ENCODE results near the gene SS18L1.

DNA sequence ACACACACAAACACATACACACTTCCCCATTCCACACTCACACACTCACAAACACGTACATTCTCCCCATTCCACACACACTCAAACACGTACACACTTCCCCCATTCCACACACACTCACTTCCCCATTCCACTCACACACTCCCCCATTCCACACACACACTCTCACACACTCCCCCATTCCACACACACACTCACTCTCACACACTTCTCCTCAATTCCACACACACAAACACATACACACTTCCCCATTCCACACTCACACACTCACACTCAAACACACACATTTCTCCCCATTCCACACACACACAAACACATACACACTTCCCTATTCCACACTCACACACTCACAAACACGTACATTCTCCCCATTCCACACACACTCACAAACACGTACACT, 86.1 kb downstream of the SS18L1 start:
- no peak for TF ChIP-seq EZH2 (IDR thresholded peaks at IDR 0.05; ENCODE audit: insufficient read depth, low read length)
- TF ChIP-seq, protein P1, sequence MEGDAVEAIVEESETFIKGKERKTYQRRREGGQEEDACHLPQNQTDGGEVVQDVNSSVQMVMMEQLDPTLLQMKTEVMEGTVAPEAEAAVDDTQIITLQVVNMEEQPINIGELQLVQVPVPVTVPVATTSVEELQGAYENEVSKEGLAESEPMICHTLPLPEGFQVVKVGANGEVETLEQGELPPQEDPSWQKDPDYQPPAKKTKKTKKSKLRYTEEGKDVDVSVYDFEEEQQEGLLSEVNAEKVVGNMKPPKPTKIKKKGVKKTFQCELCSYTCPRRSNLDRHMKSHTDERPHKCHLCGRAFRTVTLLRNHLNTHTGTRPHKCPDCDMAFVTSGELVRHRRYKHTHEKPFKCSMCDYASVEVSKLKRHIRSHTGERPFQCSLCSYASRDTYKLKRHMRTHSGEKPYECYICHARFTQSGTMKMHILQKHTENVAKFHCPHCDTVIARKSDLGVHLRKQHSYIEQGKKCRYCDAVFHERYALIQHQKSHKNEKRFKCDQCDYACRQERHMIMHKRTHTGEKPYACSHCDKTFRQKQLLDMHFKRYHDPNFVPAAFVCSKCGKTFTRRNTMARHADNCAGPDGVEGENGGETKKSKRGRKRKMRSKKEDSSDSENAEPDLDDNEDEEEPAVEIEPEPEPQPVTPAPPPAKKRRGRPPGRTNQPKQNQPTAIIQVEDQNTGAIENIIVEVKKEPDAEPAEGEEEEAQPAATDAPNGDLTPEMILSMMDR (IDR thresholded peaks at IDR 0.05; ENCODE audit: insufficient read depth, low read depth, low read length) = no peak

Measured in astrocyte (in vitro differentiated cells and primary cell).